HEK293T (cell line): ENCODE results near the gene CTNNA2.

Experiments used
- CTCF ChIA-PET: fragments of 350-600 bp; formaldehyde crosslinking; extraction: SDS; loops from one replicate; lab custom pipeline; 2021; ENCODE audit warnings: antibody characterized with exemption, inconsistent platforms; lab: Yijun Ruan, JAX
- POLR2A ChIA-PET: fragments of 350-600 bp; formaldehyde crosslinking; extraction: SDS; loops from one replicate; lab custom pipeline; 2020; ENCODE audit warnings: antibody characterized with exemption, inconsistent platforms; lab: Yijun Ruan, JAX
- DNase-seq: peaks from one replicate; pipeline ENCODE4 v3.0.0; 2012; ENCODE audit warnings: mixed read lengths; ENCODE audit errors: extremely low spot score
- ARNT ChIP-seq: fragments of 450-650 bp; IDR thresholded peaks from 2 replicates; pipeline ENCODE4 v1.6.1; 2017; ENCODE audit warnings: mild to moderate bottlenecking
- BHLHE40 ChIP-seq: fragments of 450-650 bp; IDR thresholded peaks from 2 replicates; pipeline ENCODE4 v1.6.1; 2016; ENCODE audit warnings: mild to moderate bottlenecking, moderate library complexity, borderline replicate concordance
- CTBP1 ChIP-seq: fragments of 450-650 bp; IDR thresholded peaks from 2 replicates; pipeline ENCODE4 v1.6.1; 2016; ENCODE audit warnings: borderline replicate concordance
- ELF4 ChIP-seq: fragments of 450-650 bp; IDR thresholded peaks from 2 replicates; pipeline ENCODE4 v1.6.1; 2017; ENCODE audit warnings: antibody characterized with exemption
- FOXA1 ChIP-seq: fragments of 450-650 bp; IDR thresholded peaks from 2 replicates; pipeline ENCODE4 v1.6.1; 2016; ENCODE audit warnings: mild to moderate bottlenecking
- FOXK2 ChIP-seq: fragments of 450-650 bp; IDR thresholded peaks from 2 replicates; pipeline ENCODE4 v1.6.1; 2016; ENCODE audit warnings: mild to moderate bottlenecking
- FOXM1 ChIP-seq: fragments of 450-650 bp; IDR thresholded peaks from 2 replicates; pipeline ENCODE4 v1.6.1; 2017; ENCODE audit warnings: mild to moderate bottlenecking, borderline replicate concordance
- HDGF ChIP-seq: fragments of 450-650 bp; IDR thresholded peaks from 2 replicates; pipeline ENCODE4 v1.6.1; 2017; ENCODE audit warnings: antibody characterized with exemption, borderline replicate concordance
- L3MBTL2 ChIP-seq: fragments of 450-650 bp; conservative IDR thresholded peaks from 2 replicates; pipeline ENCODE4 v1.6.1; 2016; ENCODE audit warnings: mild to moderate bottlenecking
- LEF1 ChIP-seq: fragments of 450-650 bp; IDR thresholded peaks from 2 replicates; pipeline ENCODE4 v1.6.1; 2017; ENCODE audit warnings: mild to moderate bottlenecking, borderline replicate concordance
- NFRKB ChIP-seq: fragments of 450-650 bp; IDR thresholded peaks from 2 replicates; pipeline ENCODE4 v1.6.1; 2016; ENCODE audit warnings: mild to moderate bottlenecking, moderate library complexity
- PKNOX1 ChIP-seq: fragments of 450-650 bp; IDR thresholded peaks from 2 replicates; pipeline ENCODE4 v1.6.1; 2016
- SP1 ChIP-seq: fragments of 450-650 bp; IDR thresholded peaks from 2 replicates; pipeline ENCODE4 v1.6.1; 2017
- SUZ12 ChIP-seq: fragments of 450-650 bp; IDR thresholded peaks from 2 replicates; pipeline ENCODE4 v1.6.1; 2016; ENCODE audit warnings: mild to moderate bottlenecking
- TARDBP ChIP-seq: fragments of 450-650 bp; IDR thresholded peaks from 2 replicates; pipeline ENCODE4 v1.6.1; 2016
- ZNF384 ChIP-seq: fragments of 450-650 bp; IDR thresholded peaks from 2 replicates; pipeline ENCODE4 v1.6.1; 2016

CTNNA2 gene

GRCh38 chr2:80113399-80113798 lies 600.5 kb downstream of the CTNNA2 start:
- TF ChIP-seq ELF4 (no peak), LEF1 (no peak), L3MBTL2 (no peak), CTBP1 (no peak), PKNOX1 (no peak), FOXK2 (no peak), ARNT (no peak), FOXA1 (no peak), SP1 (no peak), FOXM1 (no peak), ZNF384 (no peak), TARDBP (no peak), HDGF (no peak), BHLHE40 (no peak), NFRKB (no peak), SUZ12 (no peak)
- POLR2A ChIA-PET: no interaction called here
- no peak for DNase-seq
- CTCF ChIA-PET: interaction anchor here (0.7 kb wide), 1 partner anchor 14 kb away, joined by 3 read pairs; no protein-coding TSS in a partner anchor

GRCh38 chr2:80114812-80115211 lies 602.0 kb downstream of the CTNNA2 start:
- no peak for DNase-seq
- ChIA-PET CTCF (no interaction called here), POLR2A (no interaction called here)
- TF ChIP-seq TARDBP (no peak), FOXK2 (no peak), ARNT (no peak), HDGF (no peak), NFRKB (no peak), SP1 (no peak), PKNOX1 (no peak), FOXM1 (no peak), BHLHE40 (no peak), ELF4 (no peak), FOXA1 (no peak), SUZ12 (no peak), L3MBTL2 (no peak), CTBP1 (no peak)

GRCh38 chr2:80117401-80117800 lies 604.5 kb downstream of the CTNNA2 start:
- TF ChIP-seq PKNOX1 (no peak), L3MBTL2 (no peak), ELF4 (no peak), FOXM1 (no peak), CTBP1 (no peak), ARNT (no peak), FOXK2 (no peak), NFRKB (no peak), SP1 (no peak), FOXA1 (no peak), BHLHE40 (no peak), SUZ12 (no peak), LEF1 (no peak), ZNF384 (no peak), HDGF (no peak), TARDBP (no peak)
- DNase-seq: no peak
- CTCF ChIA-PET: no interaction called here
- POLR2A ChIA-PET: no interaction called here

GRCh38 chr2:80120866-80121265 lies 608.0 kb downstream of the CTNNA2 start:
- no peak for TF ChIP-seq L3MBTL2
- no peak for TF ChIP-seq ELF4
- TF ChIP-seq LEF1: no peak
- no peak for TF ChIP-seq NFRKB
- TF ChIP-seq FOXK2: no peak
- no peak for TF ChIP-seq ZNF384
- no peak for TF ChIP-seq TARDBP
- no peak for TF ChIP-seq PKNOX1
- no peak for DNase-seq
- ChIA-PET CTCF (no interaction called here), POLR2A (no interaction called here)

GRCh38 chr2:80122675-80123074 lies 609.8 kb downstream of the CTNNA2 start:
- no peak for DNase-seq
- ChIA-PET CTCF (interaction anchor here (0.6 kb wide), 1 partner anchor 113 kb away, joined by 3 read pairs; no protein-coding TSS in a partner anchor), POLR2A (no interaction called here)
- TF ChIP-seq L3MBTL2 (no peak), FOXA1 (no peak), LEF1 (no peak), ELF4 (no peak), ARNT (no peak), FOXM1 (no peak), BHLHE40 (no peak), NFRKB (no peak), PKNOX1 (no peak), ZNF384 (no peak), TARDBP (no peak), SUZ12 (no peak), HDGF (no peak), SP1 (no peak)
